Activated CD4-positive, alpha-beta T cell treated with anti-CD3 and anti-CD28 coated beads, Interleukin-2, amount 10 ng/mL, durations not matched to agents 24 days and 14 days (primary cell): ENCODE results near the gene EDN3. TPM values are rescaled to one million over a fixed set of nuclear protein-coding genes. Genes with fewer than 3 reads are reported as not detected.

Experiments used
- total RNA-seq: library from RNA; stranded (reverse); gene quantifications from 2 replicates; pipeline ENCODE4 v1.2.3, GENCODE V29; 2022

EDN3 gene
- total RNA-seq, 1 donor from 2014 or later, result not detected

Other genes starting within 250 kb of the EDN3 start
- 3.1 and 3.4 TPM in 2 replicates for gene ZNF831, start 136.8 kb upstream of the EDN3 start, total RNA-seq